Adipocyte (in vitro differentiated cells): ENCODE results near the gene CLCN6.

Experiments used
- DNase-seq: peaks from one replicate; pipeline ENCODE4 v3.0.0-alpha.2; 2015; ENCODE audit warnings: low read depth
- H3K27me3 ChIP-seq: replicated peaks from 2 replicates; pipeline ENCODE4 v1.7.0; 2013; ENCODE audit warnings: mild to moderate bottlenecking, low read length, moderate library complexity; ENCODE audit not compliant: control insufficient read depth, insufficient read depth
- H3K36me3 ChIP-seq: 2 replicates; pipeline ENCODE4 v1.7.0; 2013; ENCODE audit warnings: low read length, mild to moderate bottlenecking, moderate library complexity; ENCODE audit not compliant: control insufficient read depth, insufficient read depth, severe bottlenecking
- H3K4me1 ChIP-seq: 2 replicates; pipeline ENCODE4 v1.7.0; 2013; ENCODE audit warnings: mild to moderate bottlenecking, low read length, moderate library complexity; ENCODE audit not compliant: control insufficient read depth, insufficient read depth
- H3K4me3 ChIP-seq: 2 replicates; pipeline ENCODE4 v1.7.0; 2013; ENCODE audit warnings: mild to moderate bottlenecking, low read length, moderate library complexity
- H3K9ac ChIP-seq: 2 replicates; pipeline ENCODE4 v1.7.0; 2013; ENCODE audit warnings: mild to moderate bottlenecking, low read length, moderate library complexity
- H3K9me3 ChIP-seq: 2 replicates; pipeline ENCODE4 v1.7.0; 2013; ENCODE audit warnings: mild to moderate bottlenecking, low read length, moderate library complexity; ENCODE audit not compliant: control insufficient read depth

CLCN6 gene

DNA sequence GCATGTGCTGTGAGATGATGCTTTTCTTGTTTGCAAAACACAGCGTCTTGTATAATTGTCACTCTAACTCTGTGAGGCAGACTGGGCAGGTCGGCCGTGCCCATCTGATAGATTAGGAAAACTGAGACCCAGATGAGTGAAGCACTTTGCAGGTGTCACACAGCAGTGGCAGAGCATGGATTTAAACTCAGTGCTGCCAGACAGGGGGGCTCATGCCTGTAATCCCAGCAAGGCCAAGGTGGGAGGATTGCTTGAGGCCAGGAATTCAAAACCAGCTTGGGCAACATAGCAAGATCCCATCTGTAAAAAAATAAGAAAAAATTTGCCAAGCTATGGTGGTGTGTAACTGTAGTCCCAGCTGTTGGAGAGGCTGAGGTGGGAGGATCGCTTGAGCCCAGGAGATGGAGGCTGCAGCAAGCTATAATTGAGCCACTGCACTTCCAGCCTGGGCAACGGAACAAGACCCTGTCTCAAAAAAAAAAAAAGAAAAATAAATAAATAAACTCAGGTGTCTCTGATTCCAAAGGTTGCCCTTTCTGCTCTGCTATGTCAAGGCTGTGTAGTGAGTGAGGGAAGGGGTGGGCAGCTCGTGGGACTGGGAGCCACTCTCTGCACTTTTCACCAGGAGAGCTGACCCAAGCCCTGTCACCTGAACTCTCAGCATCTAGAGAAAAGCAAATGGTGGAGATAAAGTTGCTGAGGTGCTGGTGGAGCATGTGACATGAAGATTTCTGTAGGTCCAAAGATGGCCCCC is 85.6 kb downstream of the CLCN6 start:
- DNase-seq, result no peak

More for the DNA sequence above, 85.6 kb downstream of the CLCN6 start:
- Histone ChIP-seq H3K9ac (no peak overlapping the region), H3K4me1 (peaks cover 7% of the 10 kb centered on the region), H3K27me3 (peaks cover 52% of the 10 kb centered on the region), H3K4me3 (no peak overlapping the region), H3K9me3 (no peaks in the 10 kb centered on the region), H3K36me3 (no peaks in the 10 kb centered on the region)
